SJCRH30 (cell line): ENCODE data around the gene TRIM50. TPM values are rescaled to one million over a fixed set of nuclear protein-coding genes. Genes with fewer than 3 reads are reported as not detected.
A peak's percentile ranks its signal among the peaks of the same experiment; 100 is the strongest.
"Not testable (repeated sequence)": the region's sequence is repeated elsewhere in the genome, so short reads cannot be mapped to it uniquely, and the experiment has no call there.

Experiments used
- DNase-seq, 2 experiments: peaks; one replicate each; pipeline ENCODE4 v3.0.0-alpha.2; 2015 to 2020
- H3K27ac ChIP-seq: fragments of 250-450 bp; sonication (Bioruptor Pico); 2 replicates; pipeline ENCODE4 v1.5.1; 2020; ENCODE audit warnings: mild to moderate bottlenecking, moderate library complexity
- H3K27me3 ChIP-seq: fragments of 250-450 bp; sonication (Bioruptor Pico); 2 replicates; pipeline ENCODE4 v1.5.1; 2020; ENCODE audit warnings: mild to moderate bottlenecking, moderate library complexity
- H3K36me3 ChIP-seq: fragments of 250-450 bp; sonication (Bioruptor Pico); 2 replicates; pipeline ENCODE4 v1.5.1; 2020; ENCODE audit warnings: mild to moderate bottlenecking, moderate library complexity
- H3K4me1 ChIP-seq: fragments of 250-450 bp; sonication (Bioruptor Pico); 2 replicates; pipeline ENCODE4 v1.5.1; 2020; ENCODE audit warnings: mild to moderate bottlenecking, moderate library complexity
- H3K4me3 ChIP-seq: fragments of 250-450 bp; sonication (Bioruptor Pico); 2 replicates; pipeline ENCODE4 v1.5.1; 2020; ENCODE audit warnings: mild to moderate bottlenecking, moderate library complexity
- H3K9me3 ChIP-seq: fragments of 250-450 bp; sonication (Bioruptor Pico); replicated peaks from 2 replicates; pipeline ENCODE4 v1.5.1; 2020; ENCODE audit warnings: mild to moderate bottlenecking, moderate library complexity
- total RNA-seq: library from RNA; depleted of rRNA; stranded (reverse); fragments of >200 nt; shearing (Covaris generic); gene quantifications from 2 replicates; pipeline ENCODE4 v1.2.3, GENCODE V29; 2014

Gene TRIM50
- total RNA-seq, 1 experiment from 2014 or later, result not detected

DNA sequence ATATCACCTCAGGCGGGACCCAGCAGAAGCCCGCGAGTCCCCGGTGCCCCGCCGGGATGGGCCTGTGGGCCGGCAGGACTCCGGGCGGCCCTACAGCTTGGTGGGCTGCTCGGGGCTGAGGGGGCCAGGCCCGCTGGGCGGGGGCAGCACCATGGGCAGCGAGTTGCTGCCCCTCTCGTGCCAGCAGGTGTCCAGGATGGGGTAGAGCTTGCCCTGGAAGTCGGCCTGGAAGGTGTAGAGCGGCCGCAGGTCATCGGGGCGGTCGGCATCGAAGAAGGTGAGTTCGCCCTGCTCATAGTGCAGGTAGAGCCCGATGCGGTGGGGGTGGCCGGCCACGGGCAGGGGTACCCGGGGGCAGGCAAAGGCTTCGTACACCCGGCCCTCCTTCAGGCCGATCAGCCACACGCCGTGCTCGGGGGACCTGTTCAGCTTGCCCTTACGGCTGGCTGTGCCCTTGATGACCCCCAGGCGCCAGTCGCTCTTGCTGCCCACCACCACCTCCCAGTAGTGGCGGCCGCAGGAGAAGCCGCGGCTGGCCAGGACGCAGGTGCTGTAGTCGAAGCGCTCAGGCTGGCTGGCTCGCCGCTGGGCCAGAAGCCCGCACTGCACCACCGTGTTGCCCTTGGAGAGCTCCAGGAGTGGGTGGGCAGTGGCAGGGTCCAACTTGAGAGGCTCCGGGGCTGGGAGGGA, 14.9 kb downstream of the TRIM50 start:
- Histone ChIP-seq H3K9me3 (no peaks in the 10 kb centered on the region), H3K36me3 (no peaks in the 10 kb centered on the region), H3K27ac (no peak overlapping the region), H3K4me3 (no peak overlapping the region), H3K4me1 (no peaks in the 10 kb centered on the region), H3K27me3 (0 out of 2 replicates have a peak, but pooled peaks cover 4% of the 10 kb centered on the region)
- no peak for DNase-seq

GRCh38 chr7:73311421-73311820, 16.5 kb downstream of the TRIM50 start:
- not testable (repeated sequence) for H3K9me3 ChIP-seq, H3K36me3 ChIP-seq, H3K27me3 ChIP-seq, H3K4me3 ChIP-seq, H3K4me1 ChIP-seq, DNase-seq, H3K27ac ChIP-seq

DNA sequence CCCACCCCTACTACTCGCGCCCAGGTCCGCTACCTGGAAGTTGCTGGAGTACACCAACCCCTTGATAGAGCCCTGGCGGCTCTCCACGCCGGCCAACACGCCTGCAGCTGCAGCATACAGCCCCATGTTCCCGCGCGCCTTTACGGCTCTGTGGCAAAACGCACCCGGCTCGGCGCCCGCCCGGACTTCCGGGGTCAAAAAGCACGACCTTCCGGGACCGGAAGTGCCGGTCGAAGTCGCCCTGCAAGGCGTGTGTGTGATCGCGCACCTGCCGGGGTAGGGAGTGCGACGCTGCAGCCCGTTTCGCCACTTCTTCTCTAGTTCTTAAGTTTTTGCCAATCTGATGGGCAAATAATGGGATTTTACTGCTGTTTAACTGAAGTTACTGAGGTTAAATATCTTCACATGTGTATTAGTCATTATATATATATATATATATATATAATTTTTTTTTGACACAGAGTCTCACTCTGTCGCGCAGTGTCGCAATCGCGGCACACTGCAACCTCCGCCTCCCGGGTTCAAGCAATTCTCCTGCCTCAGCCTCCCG, 19.1 kb downstream of the TRIM50 start, which contains the start of gene NSUN5:
NSUN5 (minus strand) TSS at position 162 of the 550 bp plus-strand sequence; CDS start at position 126, 36 bp downstream.
- DNase-seq, result peak; percentile 49 to 54
- H3K9me3 ChIP-seq, result no peaks in the 10 kb centered on the region
- H3K4me3 ChIP-seq, result peak within 1 kb of the TSS; percentile 52
- no peaks in the 10 kb centered on the region for H3K27me3 ChIP-seq
- H3K4me1 ChIP-seq, result no peaks in the 10 kb centered on the region
- H3K36me3 ChIP-seq, result no peaks in the 10 kb centered on the region
- no peak within 1 kb of the TSS for H3K27ac ChIP-seq

GRCh38 chr7:73308074-73308664, 19.7 kb downstream of the TRIM50 start:
- H3K27me3 ChIP-seq, result no peaks in the 10 kb centered on the region
- no peak for DNase-seq
- peak overlapping the region; percentile 52 for H3K4me3 ChIP-seq
- no peak overlapping the region for H3K27ac ChIP-seq
- H3K9me3 ChIP-seq, result no peaks in the 10 kb centered on the region
- no peaks in the 10 kb centered on the region for H3K36me3 ChIP-seq
- H3K4me1 ChIP-seq, result no peaks in the 10 kb centered on the region

- DNase-seq, result no peak
- Histone ChIP-seq H3K4me1 (no peaks in the 10 kb centered on the region), H3K27ac (no peak overlapping the region), H3K9me3 (no peaks in the 10 kb centered on the region), H3K36me3 (no peaks in the 10 kb centered on the region), H3K27me3 (no peaks in the 10 kb centered on the region), H3K4me3 (no peak overlapping the region)
Observed at GRCh38 chr7:73307436-73307835, 20.4 kb downstream of the TRIM50 start.

- H3K27me3 ChIP-seq, H3K36me3 ChIP-seq, H3K9me3 ChIP-seq, H3K4me3 ChIP-seq, H3K27ac ChIP-seq, H3K4me1 ChIP-seq: not testable (repeated sequence)
- peak in 1 of 2 experiments; percentile 19 for DNase-seq
Observed at GRCh38 chr7:73304612-73305387, 23.1 kb downstream of the TRIM50 start.

GRCh38 chr7:73304071-73304470, 23.8 kb downstream of the TRIM50 start:
- Histone ChIP-seq H3K9me3 (no peaks in the 10 kb centered on the region), H3K27me3 (no peaks in the 10 kb centered on the region), H3K27ac (no peak overlapping the region), H3K4me1 (no peaks in the 10 kb centered on the region), H3K4me3 (no peak overlapping the region), H3K36me3 (no peaks in the 10 kb centered on the region)
- DNase-seq, result no peak

- no peaks in the 10 kb centered on the region for H3K9me3 ChIP-seq
- no peak overlapping the region for H3K27ac ChIP-seq
Observed at GRCh38 chr7:73303546-73303945, 24.3 kb downstream of the TRIM50 start.

GRCh38 chr7:73302846-73303245, 25.0 kb downstream of the TRIM50 start:
- not testable (repeated sequence) for H3K9me3 ChIP-seq, DNase-seq

More at GRCh38 chr7:73303546-73303945, 24.3 kb downstream of the TRIM50 start:
- Histone ChIP-seq H3K4me1 (no peaks in the 10 kb centered on the region), H3K4me3 (no peak overlapping the region), H3K36me3 (no peaks in the 10 kb centered on the region), H3K27me3 (no peaks in the 10 kb centered on the region)
- no peak for DNase-seq

DNA sequence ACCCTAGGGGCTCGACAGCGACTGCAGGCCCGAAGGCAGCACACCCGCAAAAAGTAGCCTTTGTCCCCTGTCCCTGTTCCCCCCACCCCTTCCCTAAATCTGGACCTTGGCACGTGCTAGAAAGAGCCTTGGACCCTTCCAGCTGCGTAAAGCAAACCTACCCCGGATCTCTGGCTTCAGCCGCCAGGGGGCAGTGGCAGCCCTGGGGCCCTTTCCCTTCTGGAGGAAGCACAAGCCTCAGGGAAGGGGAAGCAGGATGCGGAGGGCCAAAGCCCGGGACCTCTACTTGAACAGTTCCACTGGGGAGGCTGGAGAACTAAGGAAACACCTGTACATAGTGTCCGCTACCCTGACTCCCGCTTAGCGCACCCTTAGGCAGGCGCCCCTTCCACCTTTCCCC, 26.8 kb downstream of the TRIM50 start:
- H3K36me3 ChIP-seq, H3K4me3 ChIP-seq, H3K9me3 ChIP-seq, H3K27me3 ChIP-seq, H3K27ac ChIP-seq, DNase-seq, H3K4me1 ChIP-seq: not testable (repeated sequence)

More at GRCh38 chr7:73302846-73303245, 25.0 kb downstream of the TRIM50 start:
- not testable (repeated sequence) for H3K27ac ChIP-seq, H3K4me3 ChIP-seq, H3K27me3 ChIP-seq, H3K36me3 ChIP-seq, H3K4me1 ChIP-seq

GRCh38 chr7:73299812-73300211, 28.1 kb downstream of the TRIM50 start:
- H3K27me3 ChIP-seq, H3K36me3 ChIP-seq, H3K9me3 ChIP-seq, DNase-seq, H3K27ac ChIP-seq, H3K4me1 ChIP-seq, H3K4me3 ChIP-seq: not testable (repeated sequence)

DNA sequence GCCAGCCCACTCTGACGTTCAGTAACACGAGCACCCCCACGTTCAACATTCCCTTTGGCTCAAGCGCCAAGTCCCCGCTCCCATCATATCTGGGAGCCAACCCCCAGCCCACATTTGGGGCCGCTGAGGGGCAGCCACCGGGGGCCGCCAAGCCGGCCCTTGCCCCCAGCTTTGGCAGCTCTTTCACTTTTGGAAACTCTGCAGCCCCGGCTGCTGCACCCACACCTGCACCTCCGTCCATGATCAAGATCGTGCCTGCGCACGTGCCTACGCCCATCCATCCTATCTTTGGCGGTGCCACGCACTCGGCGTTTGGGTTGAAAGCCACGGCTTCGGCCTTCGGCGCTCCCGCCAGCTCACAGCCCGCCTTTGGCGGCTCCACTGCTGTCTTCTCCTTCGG, 30.2 kb downstream of the TRIM50 start:
- not testable (repeated sequence) for H3K9me3 ChIP-seq, H3K27ac ChIP-seq, H3K36me3 ChIP-seq, DNase-seq, H3K4me3 ChIP-seq, H3K27me3 ChIP-seq, H3K4me1 ChIP-seq

DNA sequence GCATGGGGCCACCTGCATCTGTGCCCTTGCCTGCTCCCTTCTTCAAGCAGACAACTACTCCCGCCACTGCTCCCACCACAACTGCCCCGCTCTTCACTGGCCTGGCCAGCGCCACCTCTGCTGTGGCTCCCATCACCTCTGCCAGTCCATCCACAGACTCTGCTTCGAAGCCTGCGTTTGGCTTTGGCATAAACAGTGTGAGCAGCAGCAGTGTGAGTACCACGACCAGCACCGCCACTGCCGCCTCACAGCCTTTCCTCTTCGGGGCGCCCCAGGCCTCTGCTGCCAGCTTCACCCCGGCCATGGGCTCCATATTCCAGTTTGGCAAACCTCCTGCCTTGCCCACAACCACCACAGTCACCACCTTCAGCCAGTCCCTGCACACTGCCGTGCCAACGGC, 30.6 kb downstream of the TRIM50 start:
- not testable (repeated sequence) for DNase-seq, H3K9me3 ChIP-seq, H3K4me3 ChIP-seq, H3K4me1 ChIP-seq, H3K27me3 ChIP-seq, H3K36me3 ChIP-seq, H3K27ac ChIP-seq

DNA sequence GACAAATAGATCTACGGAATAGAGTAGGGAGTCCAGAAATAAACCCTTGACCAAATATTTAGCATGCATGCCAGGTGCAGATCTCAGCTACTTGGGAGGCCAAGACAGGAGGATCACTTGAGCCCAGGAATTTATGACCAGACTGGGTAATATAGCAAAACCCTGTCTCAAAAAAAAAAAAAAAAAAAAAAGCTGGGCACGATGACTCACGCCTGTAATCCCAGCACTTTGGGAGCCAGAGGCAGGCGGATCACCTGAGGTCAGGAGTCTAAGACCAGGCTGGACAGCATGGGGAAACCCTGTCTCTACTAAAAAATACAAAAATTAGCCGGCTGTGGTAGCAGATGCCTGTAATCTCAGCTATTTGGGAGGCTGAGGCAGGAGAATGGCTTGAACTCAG, 50.7 kb downstream of the TRIM50 start:
- not testable (repeated sequence) for H3K4me3 ChIP-seq, H3K9me3 ChIP-seq, H3K27ac ChIP-seq, H3K27me3 ChIP-seq, H3K4me1 ChIP-seq, H3K36me3 ChIP-seq, DNase-seq

DNA sequence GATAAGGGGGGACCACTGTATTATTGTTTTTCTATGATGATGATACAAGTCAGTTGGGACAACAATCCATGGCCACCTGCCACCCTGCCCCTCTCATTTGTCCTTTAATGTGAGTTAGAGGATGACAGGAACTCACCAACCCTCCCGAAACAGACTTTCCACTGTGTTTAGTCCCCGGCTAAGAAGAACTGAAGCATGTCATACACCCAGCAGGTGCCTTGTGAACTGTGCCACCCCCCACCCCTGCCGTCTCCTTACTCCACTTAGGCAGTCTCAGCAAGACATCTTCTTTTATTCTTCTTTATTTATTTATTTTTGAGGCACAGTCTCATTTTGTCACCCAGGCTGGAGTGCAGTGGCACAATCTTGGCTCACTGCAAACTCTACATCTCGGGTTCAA, 60.1 kb downstream of the TRIM50 start:
- not testable (repeated sequence) for H3K9me3 ChIP-seq, H3K4me3 ChIP-seq, H3K36me3 ChIP-seq, H3K4me1 ChIP-seq, DNase-seq, H3K27me3 ChIP-seq, H3K27ac ChIP-seq
